Lung (tissue), 12 donors: ENCODE data around the gene OMG. TPM values are rescaled to one million over a fixed set of nuclear protein-coding genes. Genes with fewer than 3 reads are reported as not detected.
A peak's percentile ranks its signal among the peaks of the same experiment; 100 is the strongest.

Experiments
- ATAC-seq: fragments of 200-7000 bp; cut with Tn5 transposase; one replicate; pipeline ENCODE4 v1.9.1; 2020; ENCODE audit warnings: moderate number of reproducible peaks; ENCODE audit not compliant: insufficient read depth, low FRiP score
- DNase-seq, 3 donors: peaks; one replicate each; pipeline ENCODE4 v3.0.0-alpha.2; 2013 to 2017
- H3K27ac ChIP-seq, 2 donors: one replicate each; pipeline ENCODE4 v1.5.1; 2013; ENCODE audit warnings: mild to moderate bottlenecking in 2 of 2, moderate library complexity in 2 of 2, control low read depth in 1 of 2, inconsistent platforms in 1 of 2, low read depth in 1 of 2, low read length in 1 of 2
- H3K27me3 ChIP-seq, 3 donors: one replicate each; pipeline ENCODE4 v1.5.1; 2013; ENCODE audit warnings: low read length in 2 of 3; ENCODE audit not compliant: control insufficient read depth in 3 of 3, insufficient read depth in 3 of 3
- H3K36me3 ChIP-seq, 4 donors: one replicate each; pipeline ENCODE4 v1.5.1; 2013; ENCODE audit warnings: low read length in 4 of 4, mild to moderate bottlenecking in 1 of 4, moderate library complexity in 1 of 4; ENCODE audit not compliant: control insufficient read depth in 4 of 4, insufficient read depth in 4 of 4
- H3K4me1 ChIP-seq, 5 donors: one replicate each; pipeline ENCODE4 v1.5.1; 2013; ENCODE audit warnings: low read length in 5 of 5, mild to moderate bottlenecking in 2 of 5, moderate library complexity in 1 of 5; ENCODE audit not compliant: control insufficient read depth in 5 of 5, insufficient read depth in 5 of 5
- H3K4me3 ChIP-seq: one replicate; pipeline ENCODE4 v1.5.1; 2013; ENCODE audit warnings: mild to moderate bottlenecking, control low read depth, moderate library complexity
- H3K9ac ChIP-seq, 2 donors: one replicate each; pipeline ENCODE4 v1.5.1; 2013; ENCODE audit warnings: low read length in 2 of 2, control low read depth in 1 of 2; ENCODE audit not compliant: insufficient read depth in 1 of 2
- H3K9me3 ChIP-seq, 4 donors: one replicate each; pipeline ENCODE4 v1.5.1; 2013; ENCODE audit warnings: low read length in 3 of 4, mild to moderate bottlenecking in 1 of 4, moderate library complexity in 1 of 4; ENCODE audit not compliant: control insufficient read depth in 4 of 4, insufficient read depth in 3 of 4
- CTCF ChIP-seq: IDR thresholded peaks from 2 replicates; pipeline ENCODE4 v1.5.1; 2012; ENCODE audit warnings: mild to moderate bottlenecking; ENCODE audit errors: control extremely low read depth, extremely low read depth
- WGBS, 2 donors: extraction: QIAGEN DNeasy Blood & Tissue Kit; methylation state at CpG; one replicate each; pipeline ENCODE4 v1.1.7; 2013; 5-methylcytosine and 5-hydroxymethylcytosine counted together
- polyA plus RNA-seq, 2 donors: library from polyadenylated mRNA; stranded (reverse); fragments of 200-250 nt; gene quantifications; one replicate each; pipeline ENCODE4 v1.2.1, GENCODE V29; 2013
- total RNA-seq, 2 donors: library from RNA; depleted of rRNA in 1 of 2; stranded (reverse); fragments of >200 nt in 1 of 2; gene quantifications; one replicate each; pipeline ENCODE4 v1.2.1, GENCODE V29; 2014 to 2021
- donor health status: control.
- donor health status: control.
- donor health status: Bipolar disorder and iron deficiency.
- donor health status: healthy.
- donor health status: DM: yes; HTN: yes; CAD: no.

OMG gene
- total and polyA plus RNA-seq, 4 donors: 16.5 to 41.6 (median 31.0) TPM

GRCh38 chr17:31321966-31322365 is 24.9 kb upstream of the OMG start:
- ATAC-seq: no peak
- no peak overlapping the region for H3K4me3 ChIP-seq

GRCh38 chr17:31321481-31321880 is 24.4 kb upstream of the OMG start, which contains the start of gene EVI2A:
TSS of gene EVI2A (minus strand) at chr17:31321622. CDS start at chr17:31319013, 2,609 bp downstream.
- DNase-seq: peak in 1 of 3 donors; percentile 25
- H3K9ac ChIP-seq: peak within 1 kb of the TSS in 1 of 2 donors; percentile 36

More at GRCh38 chr17:31321966-31322365, 24.9 kb upstream of the OMG start:
- Histone ChIP-seq H3K27ac (no peak overlapping the region), H3K27me3 (no peaks in the 10 kb centered on the region), H3K9me3 (no peaks in the 10 kb centered on the region), H3K36me3 (peaks cover 0 to 10% (median 3%) of the 10 kb centered on the region in 4 donors), H3K4me1 (peaks cover 0 to 4% (median 0%) of the 10 kb centered on the region in 5 donors), H3K9ac (no peak overlapping the region)
- 82 to 89% methylated on average over 4 of the region's 4 CpGs for WGBS, 2 donors
- no peak for TF ChIP-seq CTCF
- DNase-seq: no peak

GRCh38 chr17:31320791-31321190 is 23.8 kb upstream of the OMG start:
- peaks cover 0 to 3% (median under 1%) of the 10 kb centered on the region in 4 donors for H3K36me3 ChIP-seq
- no peak overlapping the region for H3K4me3 ChIP-seq
- no peaks in the 10 kb centered on the region for H3K27me3 ChIP-seq
- no peaks in the 10 kb centered on the region for H3K9me3 ChIP-seq
- H3K4me1 ChIP-seq: peaks cover 0 to 4% (median 0%) of the 10 kb centered on the region in 5 donors
- 22 to 47% methylated on average over 1 of the region's 1 CpG for WGBS, 2 donors
- H3K9ac ChIP-seq: peak overlapping the region in 1 of 2 donors; percentile 36
- no peak for ATAC-seq
- DNase-seq: peak in 2 of 3 donors; percentile 24 to 29
- TF ChIP-seq CTCF: no peak
- H3K27ac ChIP-seq: no peak overlapping the region

More at GRCh38 chr17:31321481-31321880, 24.4 kb upstream of the OMG start, which contains the start of gene EVI2A:
- no peaks in the 10 kb centered on the region for H3K27me3 ChIP-seq
- peaks cover 0 to 8% (median 3%) of the 10 kb centered on the region in 4 donors for H3K36me3 ChIP-seq
- no peak within 1 kb of the TSS for H3K27ac ChIP-seq
- TF ChIP-seq CTCF: no peak
- WGBS, 2 donors: 33 to 55% methylated on average over 3 of the region's 3 CpGs
- peaks cover 0 to 4% (median 0%) of the 10 kb centered on the region in 5 donors for H3K4me1 ChIP-seq
- H3K9me3 ChIP-seq: no peaks in the 10 kb centered on the region
- no peak within 1 kb of the TSS for H3K4me3 ChIP-seq
- ATAC-seq: peak; percentile 69

- Histone ChIP-seq H3K4me1 (peaks cover 0 to 4% (median 0%) of the 10 kb centered on the region in 5 donors), H3K27ac (no peak overlapping the region), H3K36me3 (peaks cover 0 to 3% (median 0%) of the 10 kb centered on the region in 4 donors), H3K4me3 (no peak overlapping the region), H3K9me3 (no peaks in the 10 kb centered on the region), H3K27me3 (no peaks in the 10 kb centered on the region), H3K9ac (no peak overlapping the region)
- 46 to 67% methylated on average over 2 of the region's 2 CpGs for WGBS, 2 donors
- TF ChIP-seq CTCF: no peak
- no peak for DNase-seq
- no peak for ATAC-seq
Observed at GRCh38 chr17:31320241-31320640, 23.2 kb upstream of the OMG start.
